ENCODE measurements around the gene OR56A4.
"Not testable (repeated sequence)": the region's sequence is repeated elsewhere in the genome, so short reads cannot be mapped to it uniquely, and the experiment has no call there.

Gene OR56A4, protein sequence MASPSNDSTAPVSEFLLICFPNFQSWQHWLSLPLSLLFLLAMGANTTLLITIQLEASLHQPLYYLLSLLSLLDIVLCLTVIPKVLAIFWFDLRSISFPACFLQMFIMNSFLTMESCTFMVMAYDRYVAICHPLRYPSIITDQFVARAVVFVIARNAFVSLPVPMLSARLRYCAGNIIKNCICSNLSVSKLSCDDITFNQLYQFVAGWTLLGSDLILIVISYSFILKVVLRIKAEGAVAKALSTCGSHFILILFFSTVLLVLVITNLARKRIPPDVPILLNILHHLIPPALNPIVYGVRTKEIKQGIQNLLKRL

DNA sequence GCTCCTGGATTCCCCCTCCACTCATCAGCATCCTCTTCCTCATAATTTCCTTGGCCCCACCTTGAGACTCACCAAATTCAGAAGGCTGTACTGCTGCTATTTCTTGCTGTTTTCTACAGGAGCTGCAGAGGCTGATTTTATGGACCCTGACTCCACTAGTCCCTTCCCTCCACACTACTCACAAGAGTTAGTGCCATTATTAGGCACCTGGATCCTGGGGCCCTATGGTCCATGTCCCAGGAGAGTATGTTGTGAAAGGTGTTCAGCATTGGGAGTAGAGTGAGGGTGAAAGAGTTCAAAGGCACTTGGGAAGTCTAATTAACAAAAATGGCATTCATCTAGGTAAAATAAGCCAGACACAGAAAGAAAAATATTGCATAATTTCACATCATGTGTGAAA is at the start of gene OR56A4:
TSS of gene OR56A4 (minus strand) at position 101 of the 400 bp plus-strand sequence. CDS start 3,954 bp downstream, outside the sequence.
- no peak for DNase-seq

DNA sequence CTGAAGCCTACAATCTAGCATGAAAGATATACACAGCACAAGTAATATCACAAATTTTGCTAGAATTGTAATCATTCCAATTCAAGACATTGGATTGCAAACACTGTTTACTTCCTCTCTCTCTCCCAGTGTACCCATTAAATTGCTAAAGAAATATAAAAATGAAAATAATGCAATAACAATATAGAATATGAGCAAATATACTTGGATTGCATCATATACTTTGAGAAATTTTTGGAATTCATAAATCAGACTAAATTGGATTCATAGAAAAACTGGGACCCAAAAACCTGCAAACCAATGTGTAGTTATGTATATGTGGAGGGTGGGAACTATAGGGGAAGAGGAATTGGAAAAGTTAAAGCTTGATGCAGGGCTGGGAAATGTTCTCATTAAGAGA is 48.8 kb upstream of the OR56A4 start:
- DNase-seq, result no peak

DNA sequence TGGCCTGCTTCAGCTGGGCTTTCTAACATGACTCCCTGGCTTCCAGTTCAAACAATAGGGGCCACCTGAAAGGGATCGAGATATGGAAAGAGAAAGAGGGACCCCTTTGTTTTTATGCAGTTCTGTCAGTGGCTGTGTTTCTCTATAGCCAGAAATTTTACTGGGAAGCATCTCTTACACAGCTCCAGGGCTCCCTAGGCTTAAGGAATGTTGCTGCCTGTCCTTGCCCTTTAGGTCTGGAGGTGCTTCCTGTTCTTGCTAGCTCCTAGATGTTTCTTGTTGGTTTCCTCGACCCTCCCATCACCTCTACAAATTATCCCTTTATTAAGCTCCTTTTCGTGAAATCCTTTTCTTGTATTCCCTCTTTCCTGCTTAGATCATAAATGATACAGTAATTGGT is 45.6 kb upstream of the OR56A4 start:
- DNase-seq, result no peak

DNA sequence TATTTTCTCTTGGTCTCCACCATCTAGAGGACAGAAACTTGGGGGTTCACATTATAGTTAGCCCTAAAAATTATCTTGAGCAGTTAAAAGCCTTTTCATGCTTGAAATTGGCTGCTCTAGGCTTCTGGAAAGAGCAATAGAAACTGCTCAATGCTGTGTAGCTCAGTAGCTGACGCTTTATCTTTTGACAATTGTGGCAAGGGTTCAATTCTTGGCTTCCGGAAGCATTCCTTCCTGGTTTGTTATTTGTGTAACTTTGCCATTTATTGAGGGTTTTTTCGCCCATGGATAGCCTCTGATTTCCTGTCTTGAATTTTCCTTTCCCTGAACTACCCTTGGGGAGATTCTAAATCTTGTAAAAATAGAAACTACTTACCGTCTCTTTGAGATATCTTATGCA is 34.1 kb upstream of the OR56A4 start:
- DNase-seq, result no peak

DNA sequence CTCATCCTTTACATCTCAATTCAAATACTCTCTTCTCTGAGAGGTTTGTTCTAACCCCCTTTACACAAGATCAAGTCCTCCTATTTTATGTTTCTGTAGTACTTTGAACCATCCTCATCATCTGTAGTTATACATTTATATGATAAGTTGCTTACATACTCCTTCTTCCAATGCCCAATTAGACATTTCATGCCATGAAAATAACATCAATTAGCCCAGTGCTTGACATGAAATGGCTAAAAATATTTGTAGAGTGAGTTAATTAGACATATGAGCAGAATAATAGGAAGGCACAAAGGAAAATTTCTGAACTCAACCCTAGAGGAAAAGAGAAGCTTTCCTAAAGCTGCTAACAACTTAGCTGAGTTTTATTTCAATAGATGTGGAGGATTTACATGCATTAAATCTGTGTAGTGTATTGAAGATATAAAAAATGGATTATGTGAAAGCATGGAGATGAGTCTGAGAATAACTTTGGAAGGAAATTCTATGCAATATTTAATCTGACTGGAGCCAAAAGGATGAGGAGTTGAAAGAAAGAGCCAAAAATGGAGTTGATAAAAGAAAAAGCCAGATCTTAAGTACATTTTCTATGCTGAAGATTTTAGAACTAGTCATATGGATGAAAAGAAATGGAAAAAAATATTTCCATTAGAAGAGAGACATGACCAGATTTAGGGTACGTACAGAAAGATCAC is 24.1 kb upstream of the OR56A4 start, which contains the start of gene OR56A1:
TSS of gene OR56A1 (minus strand) at position 51 of the 698 bp plus-strand sequence. CDS start 3,066 bp downstream, outside the sequence.
- no peak for DNase-seq

DNA sequence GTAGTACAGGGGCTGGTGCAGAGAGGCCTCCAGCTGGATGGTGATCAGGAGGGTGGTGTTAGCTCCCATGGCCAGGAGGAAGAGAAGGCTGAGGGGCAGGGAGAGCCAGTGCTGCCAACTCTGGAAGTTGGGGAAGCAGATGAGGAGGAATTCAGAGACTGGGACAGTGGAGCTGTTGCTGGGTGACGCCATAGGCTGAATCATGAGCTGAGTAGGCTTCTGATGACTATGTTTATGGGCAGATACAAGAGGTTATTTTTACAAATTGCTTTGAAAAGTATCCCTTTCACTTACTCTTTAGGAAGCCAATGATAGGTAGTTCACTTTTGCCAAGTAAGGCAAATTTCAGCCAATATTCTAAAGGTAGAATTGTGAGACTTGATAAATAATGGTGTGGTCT is 20.8 kb upstream of the OR56A4 start:
- DNase-seq, result no peak

DNA sequence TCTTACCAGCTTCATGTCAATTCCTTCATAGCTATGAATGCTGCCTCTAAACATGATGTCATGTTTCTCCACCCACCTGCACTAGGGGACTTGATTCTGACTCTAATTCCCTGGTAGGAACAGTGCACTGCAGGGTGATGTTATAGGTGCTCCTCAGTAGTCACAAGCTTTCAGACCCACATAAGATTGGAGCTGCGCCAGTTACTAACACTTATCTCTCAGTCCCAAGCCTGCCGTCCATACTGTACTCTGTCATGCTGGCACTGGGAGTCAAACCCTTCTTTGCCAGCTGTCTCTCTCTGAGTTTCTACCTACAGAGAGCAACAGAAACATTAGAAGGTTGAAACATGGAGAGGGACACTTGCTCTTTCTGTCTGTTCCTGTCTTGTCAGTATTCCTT is 18.3 kb upstream of the OR56A4 start:
- DNase-seq, result no peak

DNA sequence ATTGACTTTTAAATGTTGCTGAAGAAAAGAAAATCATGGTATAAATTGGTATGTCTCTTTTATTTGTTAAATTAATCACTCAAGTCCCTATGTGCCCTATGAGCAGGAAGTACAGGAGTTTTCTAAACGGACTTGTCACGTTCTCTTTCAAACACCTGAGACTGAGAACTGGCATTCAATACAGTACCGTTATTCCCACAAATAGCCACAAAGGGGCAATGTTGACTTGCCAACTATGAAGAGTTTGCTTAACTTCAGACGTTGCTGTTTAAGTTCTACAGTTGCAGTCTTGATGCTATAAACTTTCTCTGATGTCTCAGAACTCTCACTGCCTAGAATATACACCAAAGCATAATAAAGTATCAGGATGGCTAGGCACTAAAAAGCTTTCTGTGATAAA is 16.2 kb upstream of the OR56A4 start:
- DNase-seq, result no peak

DNA sequence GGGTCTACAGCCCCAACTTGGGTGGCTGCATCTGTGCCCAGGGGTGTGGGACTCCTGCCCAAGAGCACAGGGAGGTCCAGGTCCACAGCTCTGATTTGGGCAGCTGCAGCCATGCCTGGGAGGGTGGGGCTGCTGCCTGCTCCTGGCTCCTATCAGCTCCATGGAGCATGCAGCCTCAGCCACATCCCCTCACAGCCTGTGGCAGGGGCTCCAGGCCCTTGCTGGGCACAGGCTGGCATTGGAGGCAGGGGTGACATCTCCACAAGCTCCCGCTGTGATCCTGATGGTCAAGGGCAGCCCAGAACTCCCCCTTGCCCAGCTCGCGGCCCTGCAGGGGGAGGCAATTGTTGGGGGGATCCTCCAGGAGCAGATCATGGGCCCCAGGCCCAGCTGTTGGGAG is 6.3 kb upstream of the OR56A4 start:
- no peak for DNase-seq

DNA sequence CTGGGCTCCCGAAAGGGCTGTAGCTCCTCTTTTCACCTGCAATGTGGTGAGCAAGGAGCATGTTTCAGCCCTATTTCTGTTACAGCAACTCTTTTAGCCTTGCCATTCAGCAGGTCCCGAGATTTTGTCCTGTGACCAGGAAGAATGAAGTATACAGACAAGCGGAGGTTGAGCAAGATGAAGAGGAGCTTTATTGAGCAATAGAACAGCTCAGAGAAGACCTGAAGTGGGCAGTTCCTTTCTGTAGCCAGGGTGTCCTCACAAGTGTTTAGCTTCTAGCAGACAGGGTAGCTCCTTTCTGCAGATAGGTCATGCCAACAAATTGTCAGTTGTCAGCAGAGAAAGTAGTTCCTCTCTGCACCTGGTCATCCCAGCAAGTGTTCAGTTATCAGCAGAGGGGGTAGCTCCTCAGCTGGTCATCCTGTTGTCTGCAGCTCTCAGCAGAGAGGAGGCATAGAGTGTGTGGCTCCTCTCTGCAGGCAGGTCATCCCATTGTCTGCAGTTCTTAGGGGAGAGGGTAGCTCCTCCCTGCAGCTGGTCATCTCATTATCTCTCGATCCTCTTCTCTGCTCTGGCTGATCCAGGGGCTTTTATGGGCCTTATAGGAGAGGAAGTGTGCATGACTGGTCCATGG is 5.4 kb upstream of the OR56A4 start:
- DNase-seq, result no peak

DNA sequence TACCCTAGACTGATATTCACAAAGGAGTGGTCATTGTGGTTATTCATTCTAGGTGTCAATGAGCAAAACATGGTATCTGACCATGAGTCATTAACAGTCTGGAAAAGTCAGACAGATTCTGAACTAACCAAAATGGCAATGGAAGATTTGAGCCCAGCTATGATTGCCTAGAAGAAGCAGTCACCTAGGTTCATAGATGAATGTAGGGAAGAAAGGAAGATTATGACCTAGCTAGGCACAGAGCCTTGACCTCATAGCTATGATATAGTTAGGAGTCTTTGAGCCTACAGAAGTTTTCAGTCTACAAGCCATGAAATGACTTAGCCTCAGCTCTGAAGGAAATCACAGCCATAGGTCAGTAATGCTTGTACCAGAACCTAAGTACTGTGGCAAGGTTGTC is 351 bp downstream of the OR56A4 start:
- DNase-seq, result no peak

DNA sequence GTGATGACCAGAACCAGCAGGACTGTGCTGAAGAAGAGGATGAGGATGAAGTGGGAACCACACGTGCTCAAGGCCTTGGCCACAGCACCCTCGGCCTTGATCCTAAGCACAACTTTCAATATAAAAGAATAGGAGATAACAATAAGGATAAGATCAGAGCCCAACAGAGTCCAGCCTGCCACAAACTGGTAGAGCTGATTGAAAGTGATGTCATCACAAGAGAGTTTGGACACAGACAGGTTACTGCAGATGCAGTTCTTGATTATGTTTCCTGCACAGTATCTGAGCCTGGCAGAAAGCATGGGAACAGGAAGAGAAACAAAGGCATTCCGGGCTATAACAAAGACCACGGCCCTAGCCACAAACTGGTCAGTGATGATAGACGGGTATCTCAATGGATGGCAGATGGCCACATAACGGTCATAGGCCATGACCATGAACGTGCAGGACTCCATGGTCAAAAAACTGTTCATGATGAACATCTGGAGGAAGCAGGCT is 4.5 kb downstream of the OR56A4 start:
- no peak for DNase-seq

DNA sequence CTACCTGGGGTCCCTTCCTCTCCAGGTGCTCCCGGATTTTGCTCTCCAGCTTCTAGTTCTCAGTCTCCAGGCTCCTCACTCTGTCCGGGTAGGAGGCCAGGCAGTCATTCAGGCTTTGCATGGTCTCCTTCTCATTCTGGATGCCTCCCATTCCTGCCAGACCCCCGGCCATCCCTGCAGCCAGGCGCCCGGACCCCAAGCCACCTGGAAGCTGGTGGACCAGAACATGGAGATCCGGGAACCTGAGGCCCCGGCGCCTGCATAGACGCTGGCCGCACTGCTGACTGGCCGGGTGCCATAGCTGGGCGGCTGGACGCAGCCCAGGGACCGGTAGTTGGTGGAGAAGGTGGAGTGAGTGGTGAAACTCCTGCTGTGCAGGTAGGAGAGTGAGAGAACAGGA is 12.0 kb downstream of the OR56A4 start:
- no peak for DNase-seq

DNA sequence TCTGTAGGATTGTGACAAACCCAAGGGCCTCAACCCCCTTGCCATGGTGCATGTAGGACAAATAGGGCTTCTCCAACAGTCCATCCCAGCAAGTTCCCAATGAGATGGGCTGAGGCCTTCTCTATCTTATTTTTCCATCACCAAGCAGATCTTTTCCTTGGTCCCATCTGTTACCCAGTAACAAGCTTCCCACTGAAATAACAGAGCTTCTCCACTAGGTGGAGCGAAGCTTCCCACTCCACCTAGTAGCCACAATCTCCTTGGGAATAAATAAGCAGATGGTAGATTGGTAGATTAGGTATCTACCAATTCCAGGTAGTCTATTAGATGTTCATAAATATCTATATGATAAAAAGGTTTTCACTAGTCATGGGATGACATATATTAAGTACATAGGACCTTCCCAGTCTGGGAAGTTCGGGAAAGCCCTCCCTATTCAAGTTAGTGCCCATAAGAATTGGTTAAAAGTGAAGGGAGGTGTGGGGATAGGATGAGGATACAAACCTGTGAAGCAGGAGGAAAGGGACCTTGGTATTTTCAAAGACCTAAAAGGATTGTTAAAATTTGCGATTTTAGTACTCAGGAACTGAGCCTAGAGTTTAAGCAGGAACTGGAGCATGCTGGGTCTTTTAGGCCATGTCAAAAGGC is 14.0 kb downstream of the OR56A4 start:
- no peak for DNase-seq

DNA sequence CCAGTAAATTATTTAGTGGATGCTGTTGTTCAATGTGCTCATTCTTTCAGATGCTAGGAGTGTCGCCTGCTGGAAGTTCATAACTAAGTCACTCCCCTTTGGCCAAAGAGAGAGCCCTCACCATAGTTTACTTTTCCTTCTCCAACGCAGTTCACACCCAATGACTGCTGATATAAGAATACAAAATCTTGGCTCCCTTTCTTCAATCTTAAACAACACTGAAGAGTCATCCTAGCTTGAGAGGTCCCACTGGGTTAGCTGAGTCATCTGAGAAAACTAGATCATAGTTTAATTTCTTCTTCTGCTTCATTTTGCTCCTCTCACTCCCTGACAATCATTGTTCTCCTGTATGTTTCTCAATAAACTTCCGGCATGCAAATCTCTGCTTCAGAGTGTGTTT is 14.6 kb downstream of the OR56A4 start:
- DNase-seq, result no peak

DNA sequence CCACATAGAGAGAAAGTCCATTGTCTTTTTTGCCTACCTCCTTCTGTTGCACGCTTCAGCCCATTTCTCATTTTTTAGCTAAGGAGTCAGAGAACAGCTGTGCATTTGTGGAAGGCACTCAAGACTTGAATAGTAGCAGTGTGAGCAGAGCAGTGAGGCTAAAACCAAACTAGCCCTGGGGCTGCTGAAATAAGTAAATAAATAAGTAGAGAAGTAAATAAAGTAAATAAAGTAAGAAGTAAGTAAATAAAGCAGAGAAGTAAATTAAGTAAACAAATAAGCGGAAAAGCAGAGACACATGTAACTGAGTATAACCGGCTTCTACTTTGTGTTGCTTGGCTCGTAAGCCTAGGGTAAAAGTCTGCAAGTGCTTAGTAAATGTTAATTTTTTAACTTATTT is 17.5 kb downstream of the OR56A4 start:
- no peak for DNase-seq

DNA sequence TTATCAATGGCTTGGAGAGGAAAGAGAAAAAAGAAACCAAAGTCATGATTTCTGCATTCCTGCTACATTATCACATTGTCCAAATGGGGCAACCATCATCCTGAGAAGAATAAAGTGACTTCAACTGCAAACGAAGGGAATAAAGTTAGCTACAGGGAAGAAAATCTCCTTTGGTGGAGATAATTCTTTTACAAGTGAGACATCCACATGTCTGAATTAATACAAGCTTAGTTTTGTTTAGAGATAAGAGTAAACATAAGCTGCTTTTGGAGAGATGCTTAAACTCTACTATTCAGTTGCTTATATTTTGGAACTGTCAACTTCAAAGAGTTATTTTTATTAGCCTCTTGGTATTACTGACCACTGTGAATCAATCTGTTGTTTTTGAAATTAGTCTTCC is 19.9 kb downstream of the OR56A4 start, which contains the start of gene OR52L1:
TSS of gene OR52L1 (minus strand) at position 101 of the 400 bp plus-strand sequence. CDS start at position 46, 55 bp downstream.
- DNase-seq, result no peak

DNA sequence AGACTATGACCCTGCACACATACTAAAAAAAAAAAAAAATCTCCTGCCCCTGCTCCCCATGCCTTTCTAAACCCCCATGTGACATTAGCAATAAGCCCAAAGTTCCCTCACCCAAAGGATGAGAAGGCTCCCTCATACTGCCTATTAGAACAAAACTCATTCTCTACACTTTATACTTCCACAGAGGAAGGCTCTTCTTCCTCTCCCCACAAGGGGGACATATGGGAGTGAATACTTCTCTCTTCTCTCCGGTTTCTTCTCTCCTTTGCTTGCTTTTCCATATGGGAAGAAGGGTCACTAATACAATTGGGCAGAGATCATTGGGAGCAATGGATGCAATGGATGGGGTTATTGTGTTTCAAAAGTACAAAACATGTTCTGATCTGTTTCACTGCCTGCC is 23.3 kb downstream of the OR56A4 start:
- DNase-seq, result no peak

DNA sequence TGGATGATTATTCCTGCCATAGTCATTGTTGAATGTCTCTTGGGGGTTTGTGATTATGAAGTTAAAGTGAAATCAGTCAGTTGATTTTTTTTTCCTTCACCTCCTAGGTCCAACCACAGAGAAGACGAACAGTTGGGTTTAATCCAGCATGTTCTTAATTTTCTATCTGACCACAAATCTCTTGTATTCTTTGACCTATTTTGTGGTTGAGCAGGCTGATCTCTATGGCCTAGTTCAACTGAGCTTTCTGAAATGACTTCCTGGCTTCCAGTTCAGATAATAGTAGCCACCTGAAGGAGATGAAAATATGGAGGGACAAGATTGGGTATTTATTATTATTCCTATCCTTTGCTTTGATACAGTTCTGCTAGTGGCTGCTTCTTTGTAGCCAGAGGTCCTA is 33.2 kb downstream of the OR56A4 start:
- no peak for DNase-seq

DNA sequence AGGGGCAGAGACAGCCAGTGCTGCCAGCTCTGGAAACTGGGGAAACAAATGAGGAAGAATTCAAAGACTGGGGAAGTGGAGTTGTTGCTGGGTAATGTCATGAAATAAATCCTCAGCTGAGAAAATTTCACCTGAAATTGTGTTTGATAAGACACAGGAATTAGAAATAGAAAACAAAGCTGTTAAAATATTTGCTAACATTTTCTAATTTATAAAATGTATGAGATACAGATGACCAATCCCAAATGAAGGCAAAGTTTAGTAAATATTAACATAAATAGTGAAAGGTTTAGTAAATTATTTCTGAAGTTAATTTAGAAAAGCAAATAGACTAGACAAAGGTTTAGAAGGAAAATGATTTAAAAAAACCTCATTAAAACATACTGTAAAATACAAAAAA is 38.4 kb downstream of the OR56A4 start, which contains the start of gene OR56A5:
TSS of gene OR56A5 (minus strand) at position 101 of the 400 bp plus-strand sequence. CDS start at position 101, 0 bp downstream.
- no peak for DNase-seq

DNA sequence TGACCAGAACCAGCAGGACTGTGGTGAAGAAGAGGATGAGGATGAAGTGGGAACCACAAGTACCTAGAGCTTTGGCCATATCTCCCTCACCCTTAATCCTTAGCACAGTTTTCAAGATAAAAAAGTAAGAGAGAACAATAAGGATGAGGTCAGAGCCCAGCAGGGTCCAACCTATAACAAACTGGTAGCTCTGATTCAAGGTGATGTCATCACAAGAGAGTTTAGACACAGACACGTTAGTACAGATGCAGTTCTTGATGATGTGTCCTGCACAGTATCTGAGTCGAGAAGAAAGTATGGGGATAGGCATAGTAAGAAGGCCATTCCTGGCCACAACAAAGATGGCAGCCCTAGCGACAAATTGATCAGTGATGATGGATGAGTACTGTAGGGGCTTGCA is 39.0 kb downstream of the OR56A4 start:
- no peak for DNase-seq

DNA sequence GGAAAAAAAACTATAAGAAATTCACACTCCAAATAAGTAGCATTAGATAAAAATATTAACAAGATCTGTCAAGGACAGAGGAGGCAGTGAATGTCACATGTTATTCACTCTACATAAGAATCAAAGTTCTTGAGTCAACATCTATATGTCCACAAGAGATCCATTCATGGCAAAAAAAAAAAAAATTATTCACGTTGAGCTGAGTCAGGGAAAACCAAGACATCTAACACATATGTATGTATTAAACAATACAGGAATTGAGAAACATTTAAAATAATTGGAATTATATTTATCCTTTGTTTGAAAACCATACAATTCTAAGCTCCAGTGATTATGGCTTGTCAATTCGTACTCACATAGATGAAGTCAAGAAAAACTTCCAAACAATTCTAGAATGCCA is 39.8 kb downstream of the OR56A4 start:
- no peak for DNase-seq

DNA sequence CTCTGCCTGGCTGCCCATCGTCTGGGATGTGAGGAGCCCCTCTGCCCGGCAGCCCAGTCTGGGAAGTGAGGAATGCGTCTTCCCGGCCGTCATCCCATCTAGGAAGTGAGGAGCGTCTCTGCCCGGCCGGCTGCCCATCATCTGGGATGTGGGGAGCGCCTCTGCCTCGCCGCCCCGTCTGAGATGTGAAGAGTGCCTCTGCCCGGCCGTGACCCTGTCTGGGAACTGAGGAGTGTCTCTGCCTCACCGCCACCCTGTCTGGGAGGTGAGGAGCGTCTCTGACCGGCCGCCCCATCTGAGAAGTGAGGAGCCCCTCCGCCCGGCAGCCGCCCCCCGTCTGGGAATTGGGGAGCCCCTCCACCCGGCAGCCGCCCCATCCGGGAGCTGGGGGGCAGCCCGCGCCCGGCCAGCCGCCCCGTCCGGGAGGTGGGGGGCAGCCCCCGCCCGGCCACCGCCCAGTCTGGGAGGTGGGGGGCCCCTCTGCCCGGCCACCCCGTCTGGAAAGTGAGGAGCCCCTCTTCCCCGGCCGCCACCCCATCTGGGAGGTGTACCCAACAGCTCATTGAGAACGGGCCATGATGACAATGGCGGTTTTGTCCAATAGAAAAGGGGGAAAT is 45.9 kb downstream of the OR56A4 start:
- not testable (repeated sequence) for DNase-seq

Measured in CD4-positive, alpha-beta T cell treated with Interleukin-6 for 4 hours (primary cell).